SK-N-SH (cell line): ENCODE data around the gene TADA3. TPM values are rescaled to one million over a fixed set of nuclear protein-coding genes. Genes with fewer than 3 reads are reported as not detected.

Source experiments
- CTCF ChIA-PET: fragments of 300-600, 350-600 bp; formaldehyde crosslinking; extraction: SDS; loops from one replicate; lab custom pipeline; 2021; lab: Yijun Ruan, JAX
- POLR2A ChIA-PET: fragments of 350-600 bp; sonication (Branson Sonifier 250); formaldehyde crosslinking; extraction: SDS; loops from one replicate; lab custom pipeline; 2020; ENCODE audit warnings: antibody characterized with exemption, inconsistent platforms; lab: Yijun Ruan, JAX
- DNase-seq: peaks from one replicate; pipeline ENCODE4 v3.0.0; 2012
- H2AFZ ChIP-seq: fragments of 200-600 bp; sonication (generic); 2 replicates; pipeline ENCODE4 v1.8.1; 2016; ENCODE audit warnings: antibody characterized with exemption, mild to moderate bottlenecking, low read depth
- H3F3A ChIP-seq: fragments of 200-600 bp; sonication (generic); replicated peaks from 2 replicates; pipeline ENCODE3; 2016; ENCODE audit warnings: antibody characterized with exemption, mild to moderate bottlenecking; ENCODE audit not compliant: insufficient read depth
- H3K27ac ChIP-seq, 2 experiments: fragments of 200-500 bp in 1 of 2; fragments of 200-600 bp in 1 of 2; sonication (Bioruptor generic) in 1 of 2; sonication (generic), shearing (Covaris generic) in 1 of 2; 2 replicates each; pipeline versions ENCODE4 v1.5.1 to v1.6.1; 2014 to 2016; ENCODE audit warnings: low read depth in 2 of 2, inconsistent platforms in 1 of 2, low read length in 1 of 2, mild to moderate bottlenecking in 1 of 2, mixed read lengths in 1 of 2
- H3K27me3 ChIP-seq: fragments of 200-600 bp; sonication (generic), shearing (Covaris generic); 2 replicates; pipeline ENCODE4 v1.6.1; 2016; ENCODE audit warnings: mixed run types; ENCODE audit not compliant: insufficient read depth
- H3K36me3 ChIP-seq, 2 experiments: fragments of 200-500 bp in 1 of 2; fragments of 200-600 bp in 1 of 2; sonication (Bioruptor generic) in 1 of 2; sonication (generic) in 1 of 2; replicated peaks in 1 of 2; 2 replicates each; pipeline versions ENCODE3 to v1.5.1; 2014 to 2016; ENCODE audit warnings: low read length in 1 of 2, mild to moderate bottlenecking in 1 of 2; ENCODE audit not compliant: insufficient read depth in 2 of 2, control insufficient read depth in 1 of 2
- H3K4me1 ChIP-seq, 2 experiments: fragments of 200-500 bp in 1 of 2; fragments of 200-600 bp in 1 of 2; sonication (Bioruptor generic) in 1 of 2; sonication (generic), shearing (Covaris generic) in 1 of 2; 2 replicates each; pipeline versions ENCODE4 v1.5.1 to v1.6.1; 2014 to 2016; ENCODE audit warnings: low read depth in 1 of 2, low read length in 1 of 2, mixed run types in 1 of 2; ENCODE audit not compliant: insufficient read depth in 2 of 2, control insufficient read depth in 1 of 2
- H3K4me2 ChIP-seq: fragments of 200-600 bp; sonication (generic), shearing (Covaris generic); 2 replicates; pipeline ENCODE4 v1.6.1; 2017; ENCODE audit warnings: mixed run types
- H3K4me3 ChIP-seq, 2 experiments: fragments of 200-500 bp in 1 of 2; fragments of 200-600 bp in 1 of 2; sonication (Bioruptor generic) in 1 of 2; sonication (generic), shearing (Covaris generic) in 1 of 2; 2 replicates each; pipeline versions ENCODE4 v1.5.1 to v1.8.1; 2014 to 2016; ENCODE audit warnings: low read depth in 2 of 2, inconsistent platforms in 1 of 2, low read length in 1 of 2, mild to moderate bottlenecking in 1 of 2, mixed read lengths in 1 of 2, moderate library complexity in 1 of 2
- H3K79me2 ChIP-seq: fragments of 200-600 bp; sonication (generic); 2 replicates; pipeline ENCODE4 v1.8.1; 2017; ENCODE audit warnings: mild to moderate bottlenecking; ENCODE audit not compliant: insufficient read depth
- H3K9ac ChIP-seq: fragments of 200-600 bp; sonication (generic); 2 replicates; pipeline ENCODE4 v1.6.1; 2017; ENCODE audit warnings: mixed run types
- H3K9me2 ChIP-seq: fragments of 200-600 bp; sonication (generic); 2 replicates; pipeline ENCODE4 v1.6.1; 2017; ENCODE audit warnings: mixed run types
- H3K9me3 ChIP-seq: fragments of 200-600 bp; sonication (generic); 2 replicates; pipeline ENCODE4 v1.6.1; 2017; ENCODE audit warnings: mixed run types, mild to moderate bottlenecking, moderate library complexity
- H4K20me1 ChIP-seq: fragments of 200-600 bp; sonication (generic); 2 replicates; pipeline ENCODE4 v1.6.1; 2017; ENCODE audit warnings: mild to moderate bottlenecking, mixed run types; ENCODE audit not compliant: insufficient read depth
- CHD2 ChIP-seq: fragments of 150-350 bp; IDR thresholded peaks from 2 replicates; pipeline ENCODE4 v1.6.1; 2018; ENCODE audit warnings: low read length; ENCODE audit not compliant: partially characterized antibody
- ELF1 ChIP-seq: IDR thresholded peaks from 2 replicates; pipeline ENCODE4 v1.4.0; 2012
- EP300 ChIP-seq, 2 experiments: IDR thresholded peaks; 2 replicates each; pipeline versions ENCODE4 v1.4.0 to v1.6.1; 2012; ENCODE audit warnings: borderline replicate concordance in 1 of 2, low read depth in 1 of 2, low read length in 1 of 2
- FOXJ3 ChIP-seq: sonication (generic); formaldehyde crosslinking; IDR thresholded peaks from 2 replicates; pipeline ENCODE4 v1.5.1; 2020; ENCODE audit warnings: mild to moderate bottlenecking, missing genetic modification reagents
- GABPA ChIP-seq: IDR thresholded peaks from 2 replicates; pipeline ENCODE4 v1.4.0; 2012; ENCODE audit warnings: low read depth, mild to moderate bottlenecking
- GATA2 ChIP-seq: sonication (generic); formaldehyde crosslinking; IDR thresholded peaks from 2 replicates; pipeline ENCODE4 v1.5.0; 2020; ENCODE audit warnings: mild to moderate bottlenecking, missing genetic modification reagents
- MAX ChIP-seq: IDR thresholded peaks from 2 replicates; pipeline ENCODE4 v1.4.0; 2012; ENCODE audit warnings: low read depth
- NFIC ChIP-seq: IDR thresholded peaks from 2 replicates; pipeline ENCODE4 v1.4.0; 2012; ENCODE audit warnings: borderline replicate concordance
- NRF1 ChIP-seq: IDR thresholded peaks from 2 replicates; pipeline ENCODE4 v1.6.1; 2012; ENCODE audit warnings: low read depth, mild to moderate bottlenecking, low read length
- POLR2AphosphoS5 ChIP-seq: IDR thresholded peaks from 2 replicates; pipeline ENCODE4 v1.6.1; 2012; ENCODE audit warnings: low read depth, low read length
- RXRA ChIP-seq: IDR thresholded peaks from 2 replicates; pipeline ENCODE4 v1.4.0; 2012; ENCODE audit warnings: low read depth, mild to moderate bottlenecking, borderline replicate concordance
- TAF1 ChIP-seq: IDR thresholded peaks from 2 replicates; pipeline ENCODE4 v1.6.1; 2012; ENCODE audit warnings: low read depth, mild to moderate bottlenecking, low read length, moderate library complexity, borderline replicate concordance
- TCF12 ChIP-seq: IDR thresholded peaks from 2 replicates; pipeline ENCODE4 v1.4.0; 2012
- TEAD4 ChIP-seq: IDR thresholded peaks from 2 replicates; pipeline ENCODE4 v1.4.0; 2012; ENCODE audit warnings: mild to moderate bottlenecking, borderline replicate concordance; ENCODE audit not compliant: insufficient read depth
- WGBS: methylation state at CpG from one replicate; pipeline ENCODE4 v1.1.6; 2017; ENCODE audit warnings: low lambda C conversion rate; 5-methylcytosine and 5-hydroxymethylcytosine counted together
- polyA plus RNA-seq, 3 experiments: library from polyadenylated mRNA; depleted of rRNA; stranded (reverse); fragments of >200 nt; gene quantifications; 2 replicates each; pipeline ENCODE4 v1.2.3, GENCODE V29; 2012
- TF ChIP-seq, protein P1 (sequence below): fragments of 150-350 bp; IDR thresholded peaks from 2 replicates; pipeline ENCODE4 v1.6.1; 2016; ENCODE audit warnings: mild to moderate bottlenecking, low read depth, low read length
- TF ChIP-seq, protein P2 (sequence below): IDR thresholded peaks from 2 replicates; pipeline ENCODE4 v1.6.1; 2012; ENCODE audit warnings: mild to moderate bottlenecking, low read depth, low read length, moderate library complexity
- TF ChIP-seq, protein P3 (sequence below): IDR thresholded peaks from 2 replicates; pipeline ENCODE4 v1.4.0; 2012; ENCODE audit warnings: low read depth, borderline replicate concordance
- TF ChIP-seq, protein P4 (sequence below): IDR thresholded peaks from 2 replicates; pipeline ENCODE4 v1.4.0; 2012; ENCODE audit warnings: low read depth, borderline replicate concordance

Gene TADA3
- polyA plus RNA-seq, 1 of the 3 experiments (the other 2 are of a cell fraction) = 102 TPM

DNA sequence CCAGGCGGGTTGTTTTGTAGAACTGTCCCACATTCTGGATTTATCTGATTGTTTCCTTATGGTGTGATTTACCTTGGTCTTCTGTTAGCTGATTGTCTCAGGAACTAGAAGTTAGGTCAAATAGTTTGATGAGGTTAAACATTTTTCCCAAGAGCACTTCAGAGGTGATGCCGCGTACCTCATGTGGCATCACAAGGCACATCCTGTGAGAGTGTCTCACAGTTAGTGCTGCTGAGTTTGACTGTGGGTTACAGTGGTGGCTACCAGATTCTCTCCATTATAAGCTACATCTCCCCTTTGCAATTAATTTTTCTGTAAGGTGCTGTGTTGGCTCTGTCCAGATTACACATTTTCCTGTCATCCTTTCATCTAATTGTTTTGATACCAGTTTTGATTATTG is 39.0 kb upstream of the TADA3 start:
- no peak overlapping the region for H3K4me3 ChIP-seq
- H3K9me2 ChIP-seq = no peaks in the 10 kb centered on the region
- no peaks in the 10 kb centered on the region for H3K9me3 ChIP-seq
- H3K27ac ChIP-seq = no peak overlapping the region
- H3K27me3 ChIP-seq = no peaks in the 10 kb centered on the region
- WGBS = 92% methylated on average over 3 of the region's 3 CpGs
- no peak for TF ChIP-seq GABPA
- TF ChIP-seq POLR2AphosphoS5 = no peak
- no peak for TF ChIP-seq EP300 (IDR thresholded peaks at IDR 0.05; ENCODE audit: borderline replicate concordance in 1 of 2, low read depth in 1 of 2, low read length in 1 of 2)
- TF ChIP-seq GATA2 (CRISPR knock-in tag) = no peak
- TF ChIP-seq ELF1 = no peak
- TF ChIP-seq, protein P1, sequence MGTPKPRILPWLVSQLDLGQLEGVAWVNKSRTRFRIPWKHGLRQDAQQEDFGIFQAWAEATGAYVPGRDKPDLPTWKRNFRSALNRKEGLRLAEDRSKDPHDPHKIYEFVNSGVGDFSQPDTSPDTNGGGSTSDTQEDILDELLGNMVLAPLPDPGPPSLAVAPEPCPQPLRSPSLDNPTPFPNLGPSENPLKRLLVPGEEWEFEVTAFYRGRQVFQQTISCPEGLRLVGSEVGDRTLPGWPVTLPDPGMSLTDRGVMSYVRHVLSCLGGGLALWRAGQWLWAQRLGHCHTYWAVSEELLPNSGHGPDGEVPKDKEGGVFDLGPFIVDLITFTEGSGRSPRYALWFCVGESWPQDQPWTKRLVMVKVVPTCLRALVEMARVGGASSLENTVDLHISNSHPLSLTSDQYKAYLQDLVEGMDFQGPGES = no peak
- TF ChIP-seq FOXJ3 (CRISPR knock-in tag) = no peak
- TF ChIP-seq RXRA = no peak
- no peak for TF ChIP-seq NFIC
- TF ChIP-seq, protein P2, sequence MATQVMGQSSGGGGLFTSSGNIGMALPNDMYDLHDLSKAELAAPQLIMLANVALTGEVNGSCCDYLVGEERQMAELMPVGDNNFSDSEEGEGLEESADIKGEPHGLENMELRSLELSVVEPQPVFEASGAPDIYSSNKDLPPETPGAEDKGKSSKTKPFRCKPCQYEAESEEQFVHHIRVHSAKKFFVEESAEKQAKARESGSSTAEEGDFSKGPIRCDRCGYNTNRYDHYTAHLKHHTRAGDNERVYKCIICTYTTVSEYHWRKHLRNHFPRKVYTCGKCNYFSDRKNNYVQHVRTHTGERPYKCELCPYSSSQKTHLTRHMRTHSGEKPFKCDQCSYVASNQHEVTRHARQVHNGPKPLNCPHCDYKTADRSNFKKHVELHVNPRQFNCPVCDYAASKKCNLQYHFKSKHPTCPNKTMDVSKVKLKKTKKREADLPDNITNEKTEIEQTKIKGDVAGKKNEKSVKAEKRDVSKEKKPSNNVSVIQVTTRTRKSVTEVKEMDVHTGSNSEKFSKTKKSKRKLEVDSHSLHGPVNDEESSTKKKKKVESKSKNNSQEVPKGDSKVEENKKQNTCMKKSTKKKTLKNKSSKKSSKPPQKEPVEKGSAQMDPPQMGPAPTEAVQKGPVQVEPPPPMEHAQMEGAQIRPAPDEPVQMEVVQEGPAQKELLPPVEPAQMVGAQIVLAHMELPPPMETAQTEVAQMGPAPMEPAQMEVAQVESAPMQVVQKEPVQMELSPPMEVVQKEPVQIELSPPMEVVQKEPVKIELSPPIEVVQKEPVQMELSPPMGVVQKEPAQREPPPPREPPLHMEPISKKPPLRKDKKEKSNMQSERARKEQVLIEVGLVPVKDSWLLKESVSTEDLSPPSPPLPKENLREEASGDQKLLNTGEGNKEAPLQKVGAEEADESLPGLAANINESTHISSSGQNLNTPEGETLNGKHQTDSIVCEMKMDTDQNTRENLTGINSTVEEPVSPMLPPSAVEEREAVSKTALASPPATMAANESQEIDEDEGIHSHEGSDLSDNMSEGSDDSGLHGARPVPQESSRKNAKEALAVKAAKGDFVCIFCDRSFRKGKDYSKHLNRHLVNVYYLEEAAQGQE = no peak
- no peak for TF ChIP-seq MAX
- TF ChIP-seq, protein P3, sequence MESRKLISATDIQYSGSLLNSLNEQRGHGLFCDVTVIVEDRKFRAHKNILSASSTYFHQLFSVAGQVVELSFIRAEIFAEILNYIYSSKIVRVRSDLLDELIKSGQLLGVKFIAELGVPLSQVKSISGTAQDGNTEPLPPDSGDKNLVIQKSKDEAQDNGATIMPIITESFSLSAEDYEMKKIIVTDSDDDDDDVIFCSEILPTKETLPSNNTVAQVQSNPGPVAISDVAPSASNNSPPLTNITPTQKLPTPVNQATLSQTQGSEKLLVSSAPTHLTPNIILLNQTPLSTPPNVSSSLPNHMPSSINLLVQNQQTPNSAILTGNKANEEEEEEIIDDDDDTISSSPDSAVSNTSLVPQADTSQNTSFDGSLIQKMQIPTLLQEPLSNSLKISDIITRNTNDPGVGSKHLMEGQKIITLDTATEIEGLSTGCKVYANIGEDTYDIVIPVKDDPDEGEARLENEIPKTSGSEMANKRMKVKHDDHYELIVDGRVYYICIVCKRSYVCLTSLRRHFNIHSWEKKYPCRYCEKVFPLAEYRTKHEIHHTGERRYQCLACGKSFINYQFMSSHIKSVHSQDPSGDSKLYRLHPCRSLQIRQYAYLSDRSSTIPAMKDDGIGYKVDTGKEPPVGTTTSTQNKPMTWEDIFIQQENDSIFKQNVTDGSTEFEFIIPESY = no peak
- TF ChIP-seq CHD2 = no peak
- TF ChIP-seq TEAD4 = no peak
- TF ChIP-seq, protein P4, sequence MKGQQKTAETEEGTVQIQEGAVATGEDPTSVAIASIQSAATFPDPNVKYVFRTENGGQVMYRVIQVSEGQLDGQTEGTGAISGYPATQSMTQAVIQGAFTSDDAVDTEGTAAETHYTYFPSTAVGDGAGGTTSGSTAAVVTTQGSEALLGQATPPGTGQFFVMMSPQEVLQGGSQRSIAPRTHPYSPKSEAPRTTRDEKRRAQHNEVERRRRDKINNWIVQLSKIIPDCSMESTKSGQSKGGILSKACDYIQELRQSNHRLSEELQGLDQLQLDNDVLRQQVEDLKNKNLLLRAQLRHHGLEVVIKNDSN = no peak
- no peak for TF ChIP-seq NRF1
- TF ChIP-seq TCF12 = no peak
- TF ChIP-seq TAF1 = no peak
- no peak overlapping the region for H3K9ac ChIP-seq
- DNase-seq = no peak
- no peaks in the 10 kb centered on the region for H3K79me2 ChIP-seq
- CTCF ChIA-PET = interaction anchor here (1.7 kb wide), 1 partner anchor 18 kb away, joined by 5 read pairs; no protein-coding TSS in a partner anchor
- H3K36me3 ChIP-seq = peaks cover 11 to 18% of the 10 kb centered on the region in 2 experiments
- H3K4me1 ChIP-seq = no peaks in the 10 kb centered on the region
- no peaks in the 10 kb centered on the region for H4K20me1 ChIP-seq
- H3K4me2 ChIP-seq = no peak overlapping the region
- H3F3A ChIP-seq = no peaks in the 10 kb centered on the region
- H2AFZ ChIP-seq = no peak overlapping the region
- POLR2A ChIA-PET = no interaction called here
